Hepatocyte (in vitro differentiated cells): ENCODE results near the gene MTMR12. TPM values are rescaled to one million over a fixed set of nuclear protein-coding genes. Genes with fewer than 3 reads are reported as not detected.
"Not testable (repeated sequence)": the region's sequence is repeated elsewhere in the genome, so short reads cannot be mapped to it uniquely, and the experiment has no call there.

ENCODE experiments used
- DNase-seq: peaks from one replicate; pipeline ENCODE4 v3.0.0-alpha.2; 2016; ENCODE audit warnings: low spot score
- H2AFZ ChIP-seq: fragments of 200-600 bp; sonication (generic); 2 replicates; pipeline ENCODE4 v1.6.0; 2016; ENCODE audit warnings: antibody characterized with exemption, mild to moderate bottlenecking
- H3K27ac ChIP-seq: fragments of 200-600 bp; sonication (generic); 2 replicates; pipeline ENCODE4 v1.5.1; 2016; ENCODE audit warnings: mild to moderate bottlenecking
- H3K27me3 ChIP-seq: fragments of 200-600 bp; sonication (generic); 2 replicates; pipeline ENCODE4 v1.6.1; 2016
- H3K36me3 ChIP-seq: fragments of 200-600 bp; sonication (generic); replicated peaks from 2 replicates; pipeline ENCODE4 v1.5.1; 2016; ENCODE audit warnings: low read depth; ENCODE audit not compliant: insufficient read depth
- H3K4me1 ChIP-seq: fragments of 200-600 bp; sonication (generic); 2 replicates; pipeline ENCODE4 v1.5.1; 2016; ENCODE audit warnings: mild to moderate bottlenecking, moderate library complexity; ENCODE audit not compliant: insufficient read depth
- H3K4me2 ChIP-seq: fragments of 200-600 bp; sonication (generic); 2 replicates; pipeline ENCODE4 v1.6.0; 2016
- H3K4me3 ChIP-seq: fragments of 200-600 bp; sonication (generic); 2 replicates; pipeline ENCODE4 v1.5.1; 2016; ENCODE audit warnings: mild to moderate bottlenecking
- H3K79me2 ChIP-seq: fragments of 200-600 bp; sonication (generic); 2 replicates; pipeline ENCODE4 v1.6.0; 2017; ENCODE audit warnings: mild to moderate bottlenecking
- H3K9me2 ChIP-seq: fragments of 200-600 bp; sonication (generic); replicated peaks from 2 replicates; pipeline ENCODE4 v1.6.0; 2017; ENCODE audit warnings: mild to moderate bottlenecking; ENCODE audit not compliant: insufficient read depth
- H3K9me3 ChIP-seq: fragments of 200-600 bp; sonication (generic); 2 replicates; pipeline ENCODE4 v1.5.1; 2016; ENCODE audit warnings: low read depth, mild to moderate bottlenecking
- H4K20me1 ChIP-seq: fragments of 200-600 bp; sonication (generic); 2 replicates; pipeline ENCODE4 v1.6.0; 2016; ENCODE audit warnings: mild to moderate bottlenecking; ENCODE audit not compliant: insufficient read depth, poor library complexity, severe bottlenecking
- EZH2 ChIP-seq: fragments of 200-600 bp; sonication (generic); IDR thresholded peaks from 2 replicates; pipeline ENCODE4 v1.6.1; 2016; ENCODE audit warnings: antibody characterized with exemption, mild to moderate bottlenecking, borderline replicate concordance
- EZH2phosphoT487 ChIP-seq: fragments of 200-600 bp; sonication (generic); IDR thresholded peaks from one replicate; pipeline ENCODE4 v1.6.1; 2018; ENCODE audit warnings: antibody characterized with exemption, mild to moderate bottlenecking, low read depth, moderate library complexity; ENCODE audit not compliant: unreplicated experiment, severe bottlenecking
- WGBS: methylation state at CpG from one replicate; pipeline ENCODE4 v1.1.6; 2016; ENCODE audit warnings: low lambda C conversion rate; ENCODE audit errors: missing lambda C conversion rate; 5-methylcytosine and 5-hydroxymethylcytosine counted together
- polyA plus RNA-seq: library from polyadenylated mRNA; unstranded; fragments of >200 nt; fragmentation: Nextera tagmentation; extraction: Ambion mirVana; gene quantifications from 2 replicates; pipeline ENCODE4 v1.2.1, GENCODE V29; 2016
- total RNA-seq: library from RNA; depleted of rRNA; stranded (reverse); fragments of >200 nt; gene quantifications from 2 replicates; pipeline ENCODE4 v1.2.3, GENCODE V29; 2014
- TF ChIP-seq, protein P1 (sequence below): fragments of 200-600 bp; sonication (generic); IDR thresholded peaks from 2 replicates; pipeline ENCODE4 v1.5.1; 2016; ENCODE audit warnings: antibody characterized with exemption, mild to moderate bottlenecking; ENCODE audit not compliant: poor library complexity

The MTMR12 gene
- total and polyA plus RNA-seq, 2 experiments from 2014 or later = 11.0 to 19.7 TPM

DNA sequence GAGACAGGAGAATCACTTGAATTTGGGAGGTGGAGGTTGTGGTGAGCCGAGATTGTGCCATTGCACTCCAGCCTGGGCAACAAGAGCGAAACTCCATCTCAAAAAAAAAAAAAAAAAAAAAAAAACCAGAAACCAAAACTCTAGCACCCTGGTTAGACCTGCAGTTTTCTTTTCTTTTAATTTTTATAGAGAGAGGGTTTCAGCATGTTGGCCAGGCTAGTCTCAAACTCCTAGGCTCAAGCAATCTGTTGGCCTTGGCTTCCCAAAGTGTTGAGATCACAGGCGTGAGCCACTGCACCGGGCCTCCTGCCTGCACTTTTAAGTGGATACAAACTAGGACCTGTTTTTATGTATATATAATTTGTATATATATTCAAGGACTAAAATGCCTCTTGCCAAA lies 12.9 kb upstream of the MTMR12 start:
- no peak overlapping the region for H2AFZ ChIP-seq
- no peaks in the 10 kb centered on the region for H3K4me1 ChIP-seq
- no peak overlapping the region for H3K27ac ChIP-seq
- no peaks in the 10 kb centered on the region for H3K9me2 ChIP-seq
- no peak for DNase-seq
- no peaks in the 10 kb centered on the region for H3K79me2 ChIP-seq
- WGBS = 96% methylated on average over 4 of the region's 4 CpGs
- no peaks in the 10 kb centered on the region for H3K36me3 ChIP-seq
- no peak overlapping the region for H3K4me3 ChIP-seq
- no peaks in the 10 kb centered on the region for H3K9me3 ChIP-seq
- no peak overlapping the region for H3K4me2 ChIP-seq
- no peak for TF ChIP-seq EZH2phosphoT487
- TF ChIP-seq EZH2 = no peak
- TF ChIP-seq, protein P1, sequence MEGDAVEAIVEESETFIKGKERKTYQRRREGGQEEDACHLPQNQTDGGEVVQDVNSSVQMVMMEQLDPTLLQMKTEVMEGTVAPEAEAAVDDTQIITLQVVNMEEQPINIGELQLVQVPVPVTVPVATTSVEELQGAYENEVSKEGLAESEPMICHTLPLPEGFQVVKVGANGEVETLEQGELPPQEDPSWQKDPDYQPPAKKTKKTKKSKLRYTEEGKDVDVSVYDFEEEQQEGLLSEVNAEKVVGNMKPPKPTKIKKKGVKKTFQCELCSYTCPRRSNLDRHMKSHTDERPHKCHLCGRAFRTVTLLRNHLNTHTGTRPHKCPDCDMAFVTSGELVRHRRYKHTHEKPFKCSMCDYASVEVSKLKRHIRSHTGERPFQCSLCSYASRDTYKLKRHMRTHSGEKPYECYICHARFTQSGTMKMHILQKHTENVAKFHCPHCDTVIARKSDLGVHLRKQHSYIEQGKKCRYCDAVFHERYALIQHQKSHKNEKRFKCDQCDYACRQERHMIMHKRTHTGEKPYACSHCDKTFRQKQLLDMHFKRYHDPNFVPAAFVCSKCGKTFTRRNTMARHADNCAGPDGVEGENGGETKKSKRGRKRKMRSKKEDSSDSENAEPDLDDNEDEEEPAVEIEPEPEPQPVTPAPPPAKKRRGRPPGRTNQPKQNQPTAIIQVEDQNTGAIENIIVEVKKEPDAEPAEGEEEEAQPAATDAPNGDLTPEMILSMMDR = no peak
- no peaks in the 10 kb centered on the region for H3K27me3 ChIP-seq
- H4K20me1 ChIP-seq = no peaks in the 10 kb centered on the region

DNA sequence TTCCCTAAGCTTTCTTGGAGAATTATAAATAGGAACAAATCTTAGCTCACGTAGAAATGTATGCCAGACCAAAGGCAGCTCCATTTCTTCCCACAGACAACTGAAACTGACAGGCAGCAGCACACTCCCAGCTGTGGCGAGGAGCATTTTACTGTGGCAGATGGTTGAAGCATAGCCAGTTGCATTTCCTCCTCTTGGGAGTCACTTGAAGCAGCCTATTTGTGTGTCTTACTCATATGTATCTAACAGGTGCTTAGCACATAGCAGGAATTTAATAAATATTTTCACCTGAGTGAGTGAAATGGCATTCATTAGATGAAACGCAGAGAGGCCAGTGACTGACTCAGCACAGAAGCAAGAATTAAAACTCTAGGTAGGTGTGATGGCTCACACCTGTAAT lies 12.3 kb upstream of the MTMR12 start:
- H2AFZ ChIP-seq = no peak overlapping the region
- DNase-seq = no peak
- no peaks in the 10 kb centered on the region for H3K9me2 ChIP-seq
- 83% methylated on average over 3 of the region's 3 CpGs for WGBS
- H3K79me2 ChIP-seq = no peaks in the 10 kb centered on the region
- no peaks in the 10 kb centered on the region for H3K9me3 ChIP-seq
- no peaks in the 10 kb centered on the region for H4K20me1 ChIP-seq
- H3K27ac ChIP-seq = no peak overlapping the region
- no peaks in the 10 kb centered on the region for H3K4me1 ChIP-seq
- H3K4me2 ChIP-seq = no peak overlapping the region
- TF ChIP-seq, protein P1 = no peak
- no peak for TF ChIP-seq EZH2
- no peak for TF ChIP-seq EZH2phosphoT487
- no peaks in the 10 kb centered on the region for H3K36me3 ChIP-seq
- H3K4me3 ChIP-seq = no peak overlapping the region
- no peaks in the 10 kb centered on the region for H3K27me3 ChIP-seq

- H3K27ac ChIP-seq = no peak overlapping the region
- H3K4me2 ChIP-seq = no peak overlapping the region
- no peaks in the 10 kb centered on the region for H4K20me1 ChIP-seq
- TF ChIP-seq, protein P1 = no peak
- TF ChIP-seq EZH2phosphoT487 = no peak
- no peak for TF ChIP-seq EZH2
- 85% methylated on average over 7 of the region's 8 CpGs for WGBS
- H3K9me3 ChIP-seq = no peaks in the 10 kb centered on the region
- H3K9me2 ChIP-seq = no peaks in the 10 kb centered on the region
- DNase-seq = no peak
- H3K79me2 ChIP-seq = no peaks in the 10 kb centered on the region
- H3K4me1 ChIP-seq = no peaks in the 10 kb centered on the region
- no peak overlapping the region for H2AFZ ChIP-seq
- H3K4me3 ChIP-seq = no peak overlapping the region
- no peaks in the 10 kb centered on the region for H3K27me3 ChIP-seq
- H3K36me3 ChIP-seq = no peaks in the 10 kb centered on the region
Observed at GRCh38 chr5:32323741-32324140, 11.0 kb upstream of the MTMR12 start.

DNA sequence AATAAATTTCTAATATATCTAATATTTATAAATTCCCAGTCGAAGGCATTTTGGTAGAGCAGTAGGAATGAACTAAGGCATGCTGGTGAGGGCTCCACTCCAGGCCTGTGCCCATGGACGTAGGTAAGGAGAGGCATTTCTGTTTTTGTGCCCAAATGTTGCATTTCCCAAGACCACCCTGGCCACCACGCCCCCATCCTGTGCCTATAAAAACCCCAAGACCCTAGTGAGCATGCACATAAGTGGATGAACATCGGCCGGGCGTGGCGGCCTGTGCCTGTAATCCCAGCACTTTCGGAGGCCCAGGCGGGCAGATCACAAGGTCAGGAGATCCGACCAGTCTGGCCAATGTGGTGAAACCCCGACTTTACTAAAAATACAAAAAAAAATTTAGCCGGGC lies 10.1 kb upstream of the MTMR12 start:
- no peaks in the 10 kb centered on the region for H3K4me1 ChIP-seq

GRCh38 chr5:32321787-32322186 lies 9.0 kb upstream of the MTMR12 start:
- H3K4me1 ChIP-seq, H3K9me3 ChIP-seq, H3K79me2 ChIP-seq, H4K20me1 ChIP-seq, H3K27me3 ChIP-seq, H3K27ac ChIP-seq, DNase-seq, H3K36me3 ChIP-seq, H3K4me2 ChIP-seq, H3K4me3 ChIP-seq, H2AFZ ChIP-seq, H3K9me2 ChIP-seq: not testable (repeated sequence)
- 87% methylated on average over 2 of the region's 2 CpGs for WGBS

More for the DNA sequence above, 10.1 kb upstream of the MTMR12 start:
- Histone ChIP-seq H3K9me3 (no peaks in the 10 kb centered on the region), H3K9me2 (no peaks in the 10 kb centered on the region), H3K4me3 (no peak overlapping the region), H3K36me3 (no peaks in the 10 kb centered on the region), H4K20me1 (no peaks in the 10 kb centered on the region), H3K79me2 (no peaks in the 10 kb centered on the region), H3K27me3 (no peaks in the 10 kb centered on the region), H2AFZ (no peak overlapping the region), H3K27ac (no peak overlapping the region), H3K4me2 (no peak overlapping the region)
- no peak for DNase-seq
- WGBS = 94% methylated on average over 12 of the region's 12 CpGs
- TF ChIP-seq, protein P1 = no peak
- TF ChIP-seq EZH2phosphoT487 (no peak), EZH2 (no peak)
